Measurements from ENCODE around the gene ARHGEF39.

Gene ARHGEF39

DNA sequence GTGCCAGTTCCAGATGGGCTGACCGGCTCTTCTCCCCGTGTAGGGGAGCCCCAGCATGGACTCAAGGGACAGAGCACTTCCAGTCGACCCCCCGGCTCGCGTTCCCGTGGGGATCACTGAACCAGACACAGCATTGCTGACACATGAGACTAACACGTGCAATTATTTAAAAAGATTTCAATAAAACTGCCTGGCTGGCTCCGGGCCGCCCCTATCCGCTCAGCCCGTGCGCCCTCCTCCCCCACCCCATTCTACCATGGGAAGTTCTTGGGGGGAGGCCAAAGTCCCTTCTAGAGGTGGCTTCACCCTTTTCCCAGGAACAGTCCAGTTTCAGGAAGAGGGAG, 55.2 kb downstream of the ARHGEF39 start:
- H3K4me1 ChIP-seq (ENCODE audit: control insufficient read depth, insufficient read depth, low read length), result peaks cover 7% of the 10 kb centered on the region
- H3K27ac ChIP-seq (ENCODE audit: insufficient read depth, low read depth, low read length, poor library complexity, severe bottlenecking), result no peak overlapping the region
- H3K27me3 ChIP-seq (ENCODE audit: control insufficient read depth, insufficient read depth, low read length, poor library complexity, severe bottlenecking), result peaks cover 10% of the 10 kb centered on the region
- H3K36me3 ChIP-seq (ENCODE audit: control insufficient read depth, insufficient read depth, low read length), result peaks cover 6% of the 10 kb centered on the region
- no peaks in the 10 kb centered on the region for H3K9me3 ChIP-seq (ENCODE audit: control insufficient read depth, low read length)
- 93 to 96% methylated on average over 13 of the region's 13 CpGs for WGBS, 2 experiments
- H3K4me3 ChIP-seq (ENCODE audit: insufficient read depth, low read depth, low read length), result no peak overlapping the region

All from ectodermal cell (in vitro differentiated cells).